Naive thymus-derived CD4-positive, alpha-beta T cell (primary cell): ENCODE results near the gene TUBGCP6. TPM values are rescaled to one million over a fixed set of nuclear protein-coding genes. Genes with fewer than 3 reads are reported as not detected.
"Not testable (repeated sequence)": the region's sequence is repeated elsewhere in the genome, so short reads cannot be mapped to it uniquely, and the experiment has no call there.

Source experiments
- ATAC-seq: fragments of 150-1000 bp; cut with Tn5 transposase; 2 replicates; pipeline ENCODE4 v1.10.0; 2021; ENCODE audit warnings: mild to moderate bottlenecking, moderate library complexity
- CTCF ChIA-PET: fragments of 350-600 bp; sonication (Branson Sonifier 250); formaldehyde crosslinking; loops from one replicate; lab custom pipeline; 2021; ENCODE audit warnings: antibody characterized with exemption; lab: Charles Lee
- POLR2A ChIA-PET: fragments of 350-600 bp; sonication (Branson Sonifier 250); formaldehyde crosslinking; loops from one replicate; lab custom pipeline; 2021; ENCODE audit warnings: antibody characterized with exemption, inconsistent platforms; lab: Charles Lee
- DNase-seq, 9 donors: peaks; one replicate each; pipeline versions ENCODE4 v3.0.0 to v3.0.0-alpha.2; 2020 to 2022; ENCODE audit warnings: mixed read lengths in 1 of 9
- H3K27ac ChIP-seq: one replicate; pipeline ENCODE4 v1.7.0; 2013; ENCODE audit warnings: mild to moderate bottlenecking, low read depth, low read length, moderate library complexity
- H3K27me3 ChIP-seq, 2 donors: one replicate each; pipeline ENCODE4 v1.7.0; 2013; ENCODE audit warnings: low read length in 2 of 2, mild to moderate bottlenecking in 2 of 2, moderate library complexity in 2 of 2; ENCODE audit not compliant: control insufficient read depth in 2 of 2, insufficient read depth in 2 of 2
- H3K36me3 ChIP-seq, 3 experiments: 1 replicate in 2 of 3; 2 replicates in 1 of 3; pipeline ENCODE4 v1.7.0; 2013; ENCODE audit warnings: low read length in 3 of 3, mild to moderate bottlenecking in 3 of 3, moderate library complexity in 1 of 3; ENCODE audit not compliant: insufficient read depth in 3 of 3, control insufficient read depth in 2 of 3
- H3K4me1 ChIP-seq, 2 donors: one replicate each; pipeline ENCODE4 v1.7.0; 2013; ENCODE audit warnings: low read length in 2 of 2, mild to moderate bottlenecking in 2 of 2, moderate library complexity in 1 of 2; ENCODE audit not compliant: control insufficient read depth in 2 of 2, insufficient read depth in 2 of 2
- H3K4me3 ChIP-seq: 2 replicates; pipeline ENCODE4 v1.7.0; 2013; ENCODE audit warnings: mild to moderate bottlenecking, low read length
- H3K9me3 ChIP-seq, 3 experiments: 1 replicate in 2 of 3; 2 replicates in 1 of 3; pipeline ENCODE4 v1.7.0; 2013; ENCODE audit warnings: low read length in 3 of 3; ENCODE audit not compliant: control insufficient read depth in 2 of 3
- H3K27ac Mint-ChIP-seq, 9 donors: one replicate each; pipeline ENCODE4 v1.8.0; 2020 to 2022; ENCODE audit warnings: mixed read lengths in 9 of 9, mild to moderate bottlenecking in 8 of 9, moderate library complexity in 5 of 9, inconsistent platforms in 2 of 9
- H3K27me3 Mint-ChIP-seq, 5 donors: one replicate each; pipeline ENCODE4 v1.8.0; 2021 to 2022; ENCODE audit warnings: mixed read lengths in 5 of 5, mild to moderate bottlenecking in 1 of 5
- H3K36me3 Mint-ChIP-seq, 5 donors: one replicate each; pipeline ENCODE4 v1.8.0; 2020 to 2022; ENCODE audit warnings: mixed read lengths in 5 of 5, mild to moderate bottlenecking in 3 of 5, inconsistent platforms in 1 of 5
- H3K4me1 Mint-ChIP-seq, 7 donors: one replicate each; pipeline ENCODE4 v1.8.0; 2020 to 2022; ENCODE audit warnings: mixed read lengths in 7 of 7, mild to moderate bottlenecking in 3 of 7, inconsistent platforms in 1 of 7
- H3K4me3 Mint-ChIP-seq, 10 donors: one replicate each; pipeline ENCODE4 v1.8.0; 2020 to 2022; ENCODE audit warnings: mild to moderate bottlenecking in 10 of 10, mixed read lengths in 10 of 10, moderate library complexity in 6 of 10, inconsistent platforms in 2 of 10
- H3K9me3 Mint-ChIP-seq, 11 donors: one replicate each; pipeline ENCODE4 v1.8.0; 2020 to 2022; ENCODE audit warnings: mixed read lengths in 11 of 11, mild to moderate bottlenecking in 4 of 11, inconsistent platforms in 1 of 11, moderate library complexity in 1 of 11
- intact Hi-C, 2 donors: fragments of 100-400 bp; cut with micrococcal nuclease; formaldehyde crosslinking; loops; one replicate each; pipeline ENCODE4 v1.15.1; 2023
- polyA plus RNA-seq, 2 donors: library from polyadenylated mRNA; unstranded; fragments of 300-500 nt; fragmentation: Illumina TruSeq; gene quantifications; one replicate each; pipeline ENCODE4 v1.2.3, GENCODE V29; 2021
- total RNA-seq, 6 experiments: library from RNA in 5 of 6; stranded (reverse) in 5 of 6; gene quantifications; 1 replicate in 5 of 6; 2 replicates in 1 of 6; pipeline ENCODE4 v1.2.3 and lab custom pipeline; 2021 to 2026

Gene TUBGCP6
- total and polyA plus RNA-seq, 7 experiments from 2014 or later, result 15.2 to 146 (median 123) TPM

DNA sequence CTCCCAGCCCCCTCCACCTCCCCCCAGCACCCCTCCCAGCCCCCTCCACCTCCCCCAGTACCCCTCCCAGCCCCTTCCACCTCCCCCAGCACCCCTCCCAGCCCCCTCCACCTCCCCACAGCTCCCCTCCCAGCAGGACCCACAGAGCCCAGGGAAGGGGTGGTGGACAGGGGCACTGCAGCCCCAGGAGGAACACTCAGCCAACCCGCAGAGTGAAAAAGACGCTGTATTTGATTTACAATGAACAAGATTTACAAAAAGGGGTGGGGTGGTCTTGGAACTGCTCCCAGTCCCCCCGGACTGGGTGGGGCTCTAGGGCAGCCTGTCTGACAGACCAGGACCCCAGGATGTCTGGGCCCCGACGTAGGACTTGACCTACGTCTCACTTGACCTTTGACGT is 29.9 kb upstream of the TUBGCP6 start:
- ChIA-PET POLR2A (no interaction called here), CTCF (no interaction called here)
- intact Hi-C loops, result loop anchor here (1.0 to 10.0 kb wide), 7 partner anchors 33 to 310 kb away; partner anchors contain the start of genes DENND6B (in 2 of the 2), CHKB (in 1 of the 2), LMF2 (in 1 of the 2) and NCAPH2 (in 1 of the 2)
- Mint-ChIP-seq H3K9me3 (no peaks in the 10 kb centered on the region), H3K27me3 (peaks cover 0 to 16% (median 0%) of the 10 kb centered on the region in 5 donors), H3K36me3 (no peaks in the 10 kb centered on the region), H3K4me3 (no peak overlapping the region), H3K4me1 (peaks cover 4 to 12% (median 6%) of the 10 kb centered on the region in 7 donors), H3K27ac (no peak overlapping the region)
- H3K27me3 ChIP-seq, result no peaks in the 10 kb centered on the region
- H3K36me3 ChIP-seq, result no peaks in the 10 kb centered on the region
- ATAC-seq (no peak), DNase-seq (no peak)
- no peaks in the 10 kb centered on the region for H3K9me3 ChIP-seq
- H3K4me3 ChIP-seq, result no peak overlapping the region
- H3K27ac ChIP-seq, result no peak overlapping the region
- H3K4me1 ChIP-seq, result peaks cover 3 to 10% of the 10 kb centered on the region in 2 donors

GRCh38 chr22:50274311-50274710 is 29.5 kb upstream of the TUBGCP6 start:
- peaks cover 3 to 15% of the 10 kb centered on the region in 2 donors for H3K4me1 ChIP-seq
- CTCF ChIA-PET, result no interaction called here
- peaks cover 5 to 12% (median 6%) of the 10 kb centered on the region in 7 donors for H3K4me1 Mint-ChIP-seq
- no peaks in the 10 kb centered on the region for H3K9me3 Mint-ChIP-seq
- peak in 6 of 9 donors; percentile 20 to 49 (median 36) for DNase-seq
- no peaks in the 10 kb centered on the region for H3K36me3 ChIP-seq
- no peaks in the 10 kb centered on the region for H3K36me3 Mint-ChIP-seq
- no peak for ATAC-seq
- POLR2A ChIA-PET, result no interaction called here
- H3K4me3 ChIP-seq, result no peak overlapping the region
- intact Hi-C loops, result loop anchor here (1.0 to 10.0 kb wide), 7 partner anchors 33 to 310 kb away; partner anchors contain the start of genes DENND6B (in 2 of the 2), CHKB (in 1 of the 2), LMF2 (in 1 of the 2) and NCAPH2 (in 1 of the 2)
- H3K27ac ChIP-seq, result no peak overlapping the region
- H3K9me3 ChIP-seq, result no peaks in the 10 kb centered on the region
- no peak overlapping the region for H3K4me3 Mint-ChIP-seq
- H3K27me3 ChIP-seq, result no peaks in the 10 kb centered on the region
- H3K27ac Mint-ChIP-seq, result no peak overlapping the region
- peaks cover 0 to 16% (median 0%) of the 10 kb centered on the region in 5 donors for H3K27me3 Mint-ChIP-seq

- POLR2A ChIA-PET, result interaction anchor here (1.7 kb wide), 1 partner anchor 23 kb away, joined by 7 read pairs; the partner anchor contains the start of gene HDAC10
- H3K9me3 Mint-ChIP-seq, H3K9me3 ChIP-seq, CTCF ChIA-PET, H3K36me3 Mint-ChIP-seq, H3K27me3 ChIP-seq, DNase-seq, H3K36me3 ChIP-seq, ATAC-seq, H3K4me3 ChIP-seq, H3K27ac ChIP-seq: not testable (repeated sequence)
- Mint-ChIP-seq H3K4me3 (peak overlapping the region in 1 of 10 donors; percentile 38), H3K27ac (peak overlapping the region in 1 of 9 donors; percentile 15), H3K27me3 (peaks cover 0 to 16% (median 0%) of the 10 kb centered on the region in 5 donors), H3K4me1 (peaks cover 5 to 12% (median 9%) of the 10 kb centered on the region in 7 donors)
- intact Hi-C loops, result loop anchor here (1.0 to 10.0 kb wide), 7 partner anchors 34 to 311 kb away; partner anchors contain the start of genes DENND6B (in 2 of the 2), CHKB (in 1 of the 2), LMF2 (in 1 of the 2) and NCAPH2 (in 1 of the 2)
- H3K4me1 ChIP-seq, result peaks cover 3 to 18% of the 10 kb centered on the region in 2 donors
These were observed 29.0 kb upstream of the TUBGCP6 start for GRCh38 chr22:50273781-50274180.

DNA sequence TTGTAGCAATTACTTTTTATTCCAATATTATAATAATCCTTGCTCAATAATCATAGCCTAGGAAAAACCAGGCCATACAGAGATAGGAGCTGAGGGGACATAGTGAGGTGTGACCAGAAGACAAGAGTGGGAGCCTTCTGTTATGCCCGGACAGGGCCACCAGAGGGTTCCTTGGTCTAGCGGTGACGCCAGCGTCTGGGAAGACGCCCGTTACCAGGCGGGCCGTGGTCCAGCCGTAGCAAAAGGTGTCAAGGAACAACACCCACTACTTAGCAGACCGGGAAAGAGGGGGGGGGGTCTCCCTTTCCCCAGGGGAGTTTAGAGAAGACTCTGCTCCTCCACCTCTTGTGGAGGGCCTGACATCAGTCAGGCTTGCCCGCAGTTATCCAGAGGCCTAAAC is 28.5 kb upstream of the TUBGCP6 start:
- not testable (repeated sequence) for H3K27me3 ChIP-seq, H3K27ac Mint-ChIP-seq, H3K4me3 Mint-ChIP-seq, H3K4me3 ChIP-seq, H3K9me3 Mint-ChIP-seq, H3K36me3 Mint-ChIP-seq, DNase-seq, H3K9me3 ChIP-seq, H3K27ac ChIP-seq, H3K36me3 ChIP-seq, ATAC-seq
- intact Hi-C loops, result loop anchor here (5.0 to 10.0 kb wide), 4 partner anchors 34 to 311 kb away; partner anchors contain the start of genes CHKB (in 1 of the 2), LMF2 (in 1 of the 2), NCAPH2 (in 1 of the 2) and PLXNB2 (in 1 of the 2)
- CTCF ChIA-PET, result interaction anchor here (0.6 kb wide), 1 partner anchor 33 kb away, joined by 3 read pairs; no protein-coding TSS in a partner anchor
- peaks cover 5 to 16% (median 10%) of the 10 kb centered on the region in 7 donors for H3K4me1 Mint-ChIP-seq
- peaks cover 3 to 18% of the 10 kb centered on the region in 2 donors for H3K4me1 ChIP-seq
- peaks cover 0 to 16% (median 0%) of the 10 kb centered on the region in 5 donors for H3K27me3 Mint-ChIP-seq
- POLR2A ChIA-PET, result interaction anchor here (0.6 to 2.5 kb wide), 3 partner anchors 22 to 348 kb away, joined by 3 to 8 read pairs (median 7); partner anchors contain the start of gene HDAC10

DNA sequence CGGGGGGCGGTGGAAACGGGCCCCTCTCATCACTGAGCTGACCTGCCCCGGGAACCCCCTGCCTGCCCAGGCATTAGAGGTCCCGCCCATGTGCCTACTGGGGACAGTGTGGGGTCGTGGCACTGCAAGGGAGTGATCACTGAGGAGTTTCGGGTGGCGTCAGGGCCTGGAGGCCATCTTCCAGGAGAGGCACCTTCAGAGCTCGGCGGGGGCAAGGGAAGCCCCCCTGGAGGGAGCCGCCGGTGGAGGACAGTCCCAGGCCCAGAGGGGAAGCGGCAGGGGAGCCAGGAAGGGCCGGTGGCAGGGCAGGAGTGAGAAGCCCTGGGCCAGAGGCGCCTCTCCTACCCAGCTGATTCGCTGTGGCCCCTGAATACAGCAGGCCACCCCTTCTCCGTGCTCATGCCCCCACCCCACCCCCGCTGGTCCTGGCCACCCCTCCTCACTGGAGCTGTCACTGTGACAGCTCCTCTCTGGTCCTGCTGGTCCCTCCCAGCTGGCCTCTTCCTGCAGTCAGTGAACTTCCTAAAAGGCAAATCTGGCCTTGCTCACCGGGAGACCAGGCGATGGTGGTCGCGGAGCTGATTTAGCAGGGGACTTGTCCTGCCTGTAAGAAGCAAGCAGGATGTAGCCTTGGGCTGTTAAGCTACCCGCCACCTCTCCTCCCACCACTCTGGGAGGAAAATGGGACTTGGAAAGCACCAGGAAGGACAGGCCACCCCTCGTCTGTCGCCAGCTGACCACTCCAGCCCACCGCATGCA is 27.4 kb upstream of the TUBGCP6 start:
- CTCF ChIA-PET, result interaction anchor here (1.5 kb wide), 1 partner anchor 349 kb away, joined by 3 read pairs; no protein-coding TSS in a partner anchor
- DNase-seq, result no peak
- ATAC-seq, result no peak
- no peaks in the 10 kb centered on the region for H3K27me3 ChIP-seq
- H3K27ac ChIP-seq, result no peak overlapping the region
- H3K27me3 Mint-ChIP-seq, result peaks cover 0 to 16% (median 0%) of the 10 kb centered on the region in 5 donors
- no peaks in the 10 kb centered on the region for H3K36me3 ChIP-seq
- peaks cover 3 to 18% of the 10 kb centered on the region in 2 donors for H3K4me1 ChIP-seq
- H3K4me3 ChIP-seq, result no peak overlapping the region
- intact Hi-C loops, result loop anchor here (5.0 to 10.0 kb wide), 4 partner anchors 35 to 313 kb away; partner anchors contain the start of genes CHKB (in 1 of the 2), LMF2 (in 1 of the 2), NCAPH2 (in 1 of the 2) and PLXNB2 (in 1 of the 2)
- POLR2A ChIA-PET, result interaction anchor here (0.7 to 2.5 kb wide), 5 partner anchors 21 to 349 kb away, joined by 3 to 8 read pairs (median 3); partner anchors contain the start of genes HDAC10 and SCO2
- H3K36me3 Mint-ChIP-seq, result peaks cover 0 to 1% (median 0%) of the 10 kb centered on the region in 5 donors
- no peaks in the 10 kb centered on the region for H3K9me3 Mint-ChIP-seq
- peaks cover 5 to 21% (median 13%) of the 10 kb centered on the region in 7 donors for H3K4me1 Mint-ChIP-seq
- H3K27ac Mint-ChIP-seq, result no peak overlapping the region
- peak overlapping the region in 6 of 10 donors; percentile 20 to 58 (median 44) for H3K4me3 Mint-ChIP-seq
- no peaks in the 10 kb centered on the region for H3K9me3 ChIP-seq

DNA sequence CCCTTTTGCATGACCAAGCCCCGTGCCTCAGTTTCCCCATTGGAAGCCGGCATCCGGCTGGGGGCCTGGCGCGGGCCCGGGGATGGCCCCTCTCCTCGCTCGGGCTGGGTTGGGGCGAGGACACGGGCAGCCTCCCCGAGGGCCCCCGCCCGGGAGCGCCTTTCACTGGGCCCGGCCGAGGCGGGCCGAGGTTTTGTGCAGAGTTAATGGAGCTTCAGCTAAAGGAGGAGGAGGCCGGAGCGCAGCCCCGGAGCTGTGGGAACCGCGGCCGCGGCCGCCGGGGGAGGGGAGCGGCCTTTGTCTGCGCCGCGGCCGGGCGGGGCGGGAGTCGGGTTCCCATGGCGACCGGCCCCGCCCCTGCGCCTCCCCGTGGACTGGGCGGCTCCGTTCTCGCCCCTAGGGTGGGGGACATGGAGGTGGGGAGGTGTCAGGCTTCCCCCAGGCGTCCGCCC is 26.7 kb upstream of the TUBGCP6 start:
- CTCF ChIA-PET, result interaction anchor here (0.7 to 1.5 kb wide), 2 partner anchors 350 to 513 kb away, joined by 3 to 4 read pairs; no protein-coding TSS in a partner anchor
- peak overlapping the region in 5 of 10 donors; percentile 70 to 82 (median 74) for H3K4me3 Mint-ChIP-seq

More for the DNA sequence above, 26.7 kb upstream of the TUBGCP6 start:
- Mint-ChIP-seq H3K27me3 (peaks cover 0 to 16% (median 0%) of the 10 kb centered on the region in 5 donors), H3K4me1 (peaks cover 5 to 21% (median 13%) of the 10 kb centered on the region in 7 donors), H3K9me3 (no peaks in the 10 kb centered on the region), H3K36me3 (peaks cover 0 to 1% (median 0%) of the 10 kb centered on the region in 5 donors), H3K27ac (no peak overlapping the region)
- H3K9me3 ChIP-seq, result no peaks in the 10 kb centered on the region
- DNase-seq (peak in 2 of 9 donors; percentile 31 to 75), ATAC-seq (peak; percentile 23)
- H3K27ac ChIP-seq, result no peak overlapping the region
- intact Hi-C loops, result loop anchor here (1.0 to 10.0 kb wide), 9 partner anchors 36 to 349 kb away; partner anchors contain the start of genes NCAPH2 (in 2 of the 2), CHKB (in 1 of the 2), DENND6B (in 1 of the 2) and LMF2 (in 1 of the 2)
- H3K27me3 ChIP-seq, result no peaks in the 10 kb centered on the region
- POLR2A ChIA-PET, result interaction anchor here (0.7 to 2.5 kb wide), 4 partner anchors 27 to 350 kb away, joined by 3 to 8 read pairs (median 3); partner anchors contain the start of gene SCO2
- H3K4me3 ChIP-seq, result peak overlapping the region; percentile 68
- H3K36me3 ChIP-seq, result no peaks in the 10 kb centered on the region
- H3K4me1 ChIP-seq, result peaks cover 3 to 18% of the 10 kb centered on the region in 2 donors
